Stimulated activated effector memory CD8-positive, alpha-beta T cell treated with anti-CD3 and anti-CD28 coated beads, Interleukin-12 subunit alpha, Interleukin-12 subunit beta, amount 100 ng/mL, for 72 hours (primary cell): ENCODE measurements around the gene PTH1R.

Experiments
- ATAC-seq: fragments of 150-1000 bp; cut with Tn5 transposase; 2 replicates; pipeline ENCODE4 v1.10.0; 2021
- DNase-seq, 2 donors: peaks; one replicate each; pipeline ENCODE4 v3.0.0; 2021 to 2022; ENCODE audit warnings: low spot score in 2 of 2
- H3K27ac Mint-ChIP-seq: one replicate; pipeline ENCODE4 v1.8.0; 2022; ENCODE audit warnings: mild to moderate bottlenecking, mixed read lengths
- H3K36me3 Mint-ChIP-seq: one replicate; pipeline ENCODE4 v1.8.0; 2022; ENCODE audit warnings: mild to moderate bottlenecking, mixed read lengths
- H3K4me1 Mint-ChIP-seq: one replicate; pipeline ENCODE4 v1.8.0; 2022; ENCODE audit warnings: mixed read lengths
- H3K4me3 Mint-ChIP-seq: one replicate; pipeline ENCODE4 v1.8.0; 2022; ENCODE audit warnings: mild to moderate bottlenecking, mixed read lengths
- H3K9me3 Mint-ChIP-seq: one replicate; pipeline ENCODE4 v1.8.0; 2022; ENCODE audit warnings: mixed read lengths

The PTH1R gene

GRCh38 chr3:46845860-46846623 is 31.5 kb upstream of the PTH1R start:
- DNase-seq, result peak; percentile 65 to 84
- Mint-ChIP-seq H3K9me3 (peaks cover 9% of the 10 kb centered on the region), H3K4me1 (peaks cover 6% of the 10 kb centered on the region), H3K36me3 (peaks cover 6% of the 10 kb centered on the region), H3K4me3 (peak overlapping the region; percentile 71), H3K27ac (peak overlapping the region; percentile 89)
- peak; percentile 90 for ATAC-seq

- no peak for DNase-seq
- ATAC-seq, result no peak
- Mint-ChIP-seq H3K27ac (peak overlapping the region; percentile 89), H3K9me3 (peaks cover 3% of the 10 kb centered on the region), H3K4me1 (peaks cover 6% of the 10 kb centered on the region), H3K4me3 (peak overlapping the region; percentile 71), H3K36me3 (peaks cover 6% of the 10 kb centered on the region)
These were observed 30.6 kb upstream of the PTH1R start for GRCh38 chr3:46846624-46847542.

- Mint-ChIP-seq H3K9me3 (peaks cover 3% of the 10 kb centered on the region), H3K4me1 (peaks cover 6% of the 10 kb centered on the region), H3K36me3 (peaks cover 6% of the 10 kb centered on the region), H3K27ac (no peak overlapping the region), H3K4me3 (no peak overlapping the region)
- DNase-seq (no peak), ATAC-seq (no peak)
These were observed 29.8 kb upstream of the PTH1R start for GRCh38 chr3:46847744-46848143.

GRCh38 chr3:46848271-46849044 is 29.1 kb upstream of the PTH1R start:
- H3K9me3 Mint-ChIP-seq, result no peaks in the 10 kb centered on the region
- no peak overlapping the region for H3K27ac Mint-ChIP-seq
- peaks cover 6% of the 10 kb centered on the region for H3K4me1 Mint-ChIP-seq
- DNase-seq (peak in 1 of 2 donors; percentile 68), ATAC-seq (no peak)
- H3K36me3 Mint-ChIP-seq, result peaks cover 6% of the 10 kb centered on the region
- H3K4me3 Mint-ChIP-seq, result no peak overlapping the region

GRCh38 chr3:46849045-46849631 is 28.4 kb upstream of the PTH1R start:
- Mint-ChIP-seq H3K9me3 (no peaks in the 10 kb centered on the region), H3K4me1 (peaks cover 6% of the 10 kb centered on the region), H3K36me3 (peaks cover 6% of the 10 kb centered on the region), H3K4me3 (no peak overlapping the region), H3K27ac (no peak overlapping the region)
- DNase-seq (no peak), ATAC-seq (no peak)

GRCh38 chr3:46849686-46850467 is 27.6 kb upstream of the PTH1R start:
- ATAC-seq (no peak), DNase-seq (no peak)
- Mint-ChIP-seq H3K36me3 (peaks cover 6% of the 10 kb centered on the region), H3K27ac (no peak overlapping the region), H3K9me3 (no peaks in the 10 kb centered on the region), H3K4me1 (peaks cover 6% of the 10 kb centered on the region), H3K4me3 (no peak overlapping the region)

- ATAC-seq (no peak), DNase-seq (no peak)
- no peak overlapping the region for H3K27ac Mint-ChIP-seq
- H3K4me3 Mint-ChIP-seq, result no peak overlapping the region
- no peaks in the 10 kb centered on the region for H3K9me3 Mint-ChIP-seq
- peaks cover under 1% of the 10 kb centered on the region for H3K4me1 Mint-ChIP-seq
- H3K36me3 Mint-ChIP-seq, result peaks cover under 1% of the 10 kb centered on the region
These were observed 27.1 kb upstream of the PTH1R start for GRCh38 chr3:46850468-46850779.

GRCh38 chr3:46851364-46852333 is 25.9 kb upstream of the PTH1R start:
- Mint-ChIP-seq H3K4me1 (no peaks in the 10 kb centered on the region), H3K27ac (no peak overlapping the region), H3K4me3 (no peak overlapping the region), H3K36me3 (no peaks in the 10 kb centered on the region), H3K9me3 (no peaks in the 10 kb centered on the region)
- DNase-seq, result no peak
- ATAC-seq, result no peak

- ATAC-seq (no peak), DNase-seq (no peak)
- H3K4me3 Mint-ChIP-seq, result no peak overlapping the region
- H3K9me3 Mint-ChIP-seq, result no peaks in the 10 kb centered on the region
- H3K27ac Mint-ChIP-seq, result no peak overlapping the region
- no peaks in the 10 kb centered on the region for H3K36me3 Mint-ChIP-seq
- H3K4me1 Mint-ChIP-seq, result no peaks in the 10 kb centered on the region
These were observed 25.2 kb upstream of the PTH1R start for GRCh38 chr3:46852334-46852720.

- no peaks in the 10 kb centered on the region for H3K36me3 Mint-ChIP-seq
- H3K27ac Mint-ChIP-seq, result no peak overlapping the region
- ATAC-seq (no peak), DNase-seq (no peak)
- H3K4me1 Mint-ChIP-seq, result no peaks in the 10 kb centered on the region
- H3K4me3 Mint-ChIP-seq, result no peak overlapping the region
- no peaks in the 10 kb centered on the region for H3K9me3 Mint-ChIP-seq
These were observed 24.6 kb upstream of the PTH1R start for GRCh38 chr3:46852839-46853355.

GRCh38 chr3:46853441-46854415 is 23.8 kb upstream of the PTH1R start:
- Mint-ChIP-seq H3K27ac (peak overlapping the region; percentile 72), H3K4me3 (no peak overlapping the region), H3K4me1 (no peaks in the 10 kb centered on the region), H3K9me3 (no peaks in the 10 kb centered on the region), H3K36me3 (no peaks in the 10 kb centered on the region)
- no peak for ATAC-seq
- no peak for DNase-seq

- no peak for DNase-seq
- Mint-ChIP-seq H3K27ac (peak overlapping the region; percentile 72), H3K4me3 (no peak overlapping the region), H3K4me1 (no peaks in the 10 kb centered on the region), H3K9me3 (no peaks in the 10 kb centered on the region), H3K36me3 (no peaks in the 10 kb centered on the region)
- no peak for ATAC-seq
These were observed 22.9 kb upstream of the PTH1R start for GRCh38 chr3:46854555-46854991.
